ENCODE data around the gene ATG16L2.

The ATG16L2 gene

DNA sequence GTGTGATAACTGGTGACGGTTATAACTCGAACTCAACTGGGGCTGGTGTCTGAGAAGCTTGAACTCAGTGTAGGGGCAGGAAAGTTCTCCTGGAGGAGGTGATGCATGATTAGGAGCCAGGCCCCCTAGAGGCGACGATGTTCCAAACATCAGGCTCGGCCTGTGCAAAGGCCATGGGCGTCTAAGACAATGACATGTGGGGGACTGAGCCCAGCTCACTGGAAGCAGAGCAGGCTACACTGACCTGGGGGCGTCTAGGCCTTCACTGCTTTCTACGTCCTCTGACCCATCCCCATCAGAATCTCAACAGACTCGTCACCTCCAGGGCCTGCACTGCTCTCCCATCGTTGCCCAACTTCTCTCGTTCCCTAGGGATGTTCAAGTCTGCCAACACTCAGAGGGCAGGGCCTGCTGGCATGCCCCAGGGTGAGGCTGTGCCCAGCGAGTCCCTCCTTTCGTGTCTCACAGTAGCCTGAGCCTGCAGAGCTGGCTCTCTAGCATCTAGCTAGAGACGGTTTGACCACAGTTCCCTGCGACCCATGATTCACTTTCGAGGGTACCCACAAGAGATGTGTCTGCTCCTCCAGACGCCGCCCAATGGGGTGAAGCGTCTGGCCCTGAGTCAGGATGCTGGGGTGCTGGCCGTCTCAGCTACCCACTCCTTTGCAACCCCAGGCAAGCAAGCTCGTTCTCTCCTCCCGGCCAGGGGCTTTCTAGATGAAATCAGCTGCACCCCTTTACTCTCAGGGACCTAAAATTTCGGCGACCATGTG is 1.1 kb upstream of the ATG16L2 start:
- Histone ChIP-seq H3K4me2 (ENCODE audit: low read length) (peak overlapping the region; percentile 96), H3K4me1 (ENCODE audit: insufficient read depth, low read length, severe bottlenecking) (peaks cover 40% of the 10 kb centered on the region), H4K20me1 (ENCODE audit: insufficient read depth, low read length) (no peaks in the 10 kb centered on the region), H3K9ac (ENCODE audit: low read length) (peak overlapping the region; percentile 88), H3K36me3 (ENCODE audit: insufficient read depth, low read length) (peaks cover 24% of the 10 kb centered on the region), H3F3A (ENCODE audit: insufficient read depth, low read length) (no peaks in the 10 kb centered on the region), H3K27ac (ENCODE audit: low read depth, low read length, poor library complexity, severe bottlenecking) (peak overlapping the region; percentile 87), H3K9me3 (ENCODE audit: low read length) (no peaks in the 10 kb centered on the region), H3K27me3 (ENCODE audit: insufficient read depth, low read length) (no peaks in the 10 kb centered on the region), H2AFZ (ENCODE audit: low read length) (no peak overlapping the region), H3K4me3 (ENCODE audit: low read depth, low read length, poor library complexity, severe bottlenecking) (peak overlapping the region; percentile 80), H3K79me2 (ENCODE audit: insufficient read depth, low read length) (peaks cover 17% of the 10 kb centered on the region; the same call in 1 of the 2 replicates), H3K9me2 (ENCODE audit: low read depth, low read length) (no peaks in the 10 kb centered on the region)
- no peak for TF ChIP-seq EZH2 (IDR thresholded peaks at IDR 0.05; ENCODE audit: borderline replicate concordance, low read length)
- TF ChIP-seq, protein P1, sequence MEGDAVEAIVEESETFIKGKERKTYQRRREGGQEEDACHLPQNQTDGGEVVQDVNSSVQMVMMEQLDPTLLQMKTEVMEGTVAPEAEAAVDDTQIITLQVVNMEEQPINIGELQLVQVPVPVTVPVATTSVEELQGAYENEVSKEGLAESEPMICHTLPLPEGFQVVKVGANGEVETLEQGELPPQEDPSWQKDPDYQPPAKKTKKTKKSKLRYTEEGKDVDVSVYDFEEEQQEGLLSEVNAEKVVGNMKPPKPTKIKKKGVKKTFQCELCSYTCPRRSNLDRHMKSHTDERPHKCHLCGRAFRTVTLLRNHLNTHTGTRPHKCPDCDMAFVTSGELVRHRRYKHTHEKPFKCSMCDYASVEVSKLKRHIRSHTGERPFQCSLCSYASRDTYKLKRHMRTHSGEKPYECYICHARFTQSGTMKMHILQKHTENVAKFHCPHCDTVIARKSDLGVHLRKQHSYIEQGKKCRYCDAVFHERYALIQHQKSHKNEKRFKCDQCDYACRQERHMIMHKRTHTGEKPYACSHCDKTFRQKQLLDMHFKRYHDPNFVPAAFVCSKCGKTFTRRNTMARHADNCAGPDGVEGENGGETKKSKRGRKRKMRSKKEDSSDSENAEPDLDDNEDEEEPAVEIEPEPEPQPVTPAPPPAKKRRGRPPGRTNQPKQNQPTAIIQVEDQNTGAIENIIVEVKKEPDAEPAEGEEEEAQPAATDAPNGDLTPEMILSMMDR (IDR thresholded peaks at IDR 0.05; ENCODE audit: low read length) = peak; percentile 83

DNA sequence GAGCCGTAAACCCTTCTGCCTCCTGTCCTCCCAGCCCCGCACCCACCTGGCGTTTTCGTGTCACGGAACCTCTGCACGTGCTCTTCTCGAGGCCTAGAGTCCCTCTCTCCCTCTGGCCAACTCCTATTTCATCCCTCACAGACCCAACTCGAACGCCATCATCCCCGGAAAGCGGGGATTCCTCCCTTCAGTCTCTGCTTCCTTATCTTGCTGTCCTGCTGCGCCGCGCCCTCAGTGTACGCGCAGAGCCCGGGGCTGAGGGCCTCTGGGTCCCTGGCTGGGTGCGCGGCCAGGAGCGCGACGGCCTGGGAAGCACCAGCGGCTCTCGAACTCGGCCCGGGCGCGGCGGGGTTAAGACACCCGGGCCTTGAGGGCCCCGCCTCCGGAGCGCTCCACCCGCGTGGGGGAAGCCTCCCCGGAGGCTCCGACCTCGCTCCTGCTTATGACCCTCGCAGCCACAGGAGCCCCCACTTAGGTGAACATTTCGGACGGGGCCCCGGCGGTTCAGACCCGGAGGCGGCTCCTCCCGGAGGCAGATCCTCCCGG is 398 bp upstream of the ATG16L2 start:
- peaks cover 26% of the 10 kb centered on the region for H3K36me3 ChIP-seq (ENCODE audit: insufficient read depth, low read length)
- no peak for TF ChIP-seq EZH2 (IDR thresholded peaks at IDR 0.05; ENCODE audit: borderline replicate concordance, low read length)
- TF ChIP-seq, protein P1 (IDR thresholded peaks at IDR 0.05; ENCODE audit: low read length) = no peak
- H3K79me2 ChIP-seq (ENCODE audit: insufficient read depth, low read length) = peaks cover 17% of the 10 kb centered on the region; the same call in 1 of the 2 replicates
- H3K4me1 ChIP-seq (ENCODE audit: insufficient read depth, low read length, severe bottlenecking) = peaks cover 35% of the 10 kb centered on the region
- peak overlapping the region; percentile 88 for H3K9ac ChIP-seq (ENCODE audit: low read length)
- no peaks in the 10 kb centered on the region for H3F3A ChIP-seq (ENCODE audit: insufficient read depth, low read length)
- H3K4me3 ChIP-seq (ENCODE audit: low read depth, low read length, poor library complexity, severe bottlenecking) = peak overlapping the region; percentile 80
- H3K9me3 ChIP-seq (ENCODE audit: low read length) = no peaks in the 10 kb centered on the region
- H4K20me1 ChIP-seq (ENCODE audit: insufficient read depth, low read length) = no peaks in the 10 kb centered on the region
- H3K27me3 ChIP-seq (ENCODE audit: insufficient read depth, low read length) = no peaks in the 10 kb centered on the region
- H2AFZ ChIP-seq (ENCODE audit: low read length) = no peak overlapping the region; the same call in 1 of the 2 replicates
- H3K4me2 ChIP-seq (ENCODE audit: low read length) = peak overlapping the region; percentile 96
- no peaks in the 10 kb centered on the region for H3K9me2 ChIP-seq (ENCODE audit: low read depth, low read length)
- peak overlapping the region; percentile 87 for H3K27ac ChIP-seq (ENCODE audit: low read depth, low read length, poor library complexity, severe bottlenecking)

DNA sequence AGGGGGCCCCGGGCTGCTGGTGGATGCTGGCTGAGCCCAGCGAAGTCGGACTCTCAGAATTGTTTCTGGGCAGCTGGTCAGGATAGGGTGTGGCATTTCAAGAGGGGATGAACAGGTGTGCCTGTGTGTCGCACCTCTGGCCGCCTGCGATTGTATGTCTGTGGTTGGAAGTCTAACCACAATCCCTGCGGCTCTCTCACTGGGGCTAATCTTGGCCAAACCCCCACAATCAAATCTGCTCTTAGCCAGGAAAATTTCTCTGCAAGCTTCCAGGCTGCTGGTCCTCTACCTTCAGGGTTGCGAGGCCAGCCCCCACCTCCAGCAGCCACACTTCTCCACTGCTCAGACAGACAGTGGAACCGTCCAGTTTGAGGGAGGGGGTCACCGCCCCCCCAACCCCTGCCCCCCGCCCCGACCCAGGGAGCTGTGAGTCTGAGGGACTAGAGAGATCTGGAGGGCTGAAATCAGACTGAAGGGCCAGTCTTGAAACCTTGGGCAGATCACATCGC is 953 bp downstream of the ATG16L2 start:
- peaks cover 28% of the 10 kb centered on the region; the same call in 1 of the 2 replicates for H3K36me3 ChIP-seq (ENCODE audit: insufficient read depth, low read length)
- H3K4me1 ChIP-seq (ENCODE audit: insufficient read depth, low read length, severe bottlenecking) = peaks cover 35% of the 10 kb centered on the region
- peaks cover 17% of the 10 kb centered on the region; the same call in 1 of the 2 replicates for H3K79me2 ChIP-seq (ENCODE audit: insufficient read depth, low read length)
- no peaks in the 10 kb centered on the region for H3F3A ChIP-seq (ENCODE audit: insufficient read depth, low read length)
- no peak overlapping the region for H2AFZ ChIP-seq (ENCODE audit: low read length)
- no peaks in the 10 kb centered on the region for H4K20me1 ChIP-seq (ENCODE audit: insufficient read depth, low read length)
- peak overlapping the region; percentile 80 for H3K4me3 ChIP-seq (ENCODE audit: low read depth, low read length, poor library complexity, severe bottlenecking)
- H3K9me2 ChIP-seq (ENCODE audit: low read depth, low read length) = no peaks in the 10 kb centered on the region
- peak overlapping the region; percentile 87 for H3K27ac ChIP-seq (ENCODE audit: low read depth, low read length, poor library complexity, severe bottlenecking)
- no peak for TF ChIP-seq EZH2 (IDR thresholded peaks at IDR 0.05; ENCODE audit: borderline replicate concordance, low read length)
- TF ChIP-seq, protein P1 (IDR thresholded peaks at IDR 0.05; ENCODE audit: low read length) = no peak
- no peaks in the 10 kb centered on the region for H3K27me3 ChIP-seq (ENCODE audit: insufficient read depth, low read length)
- peak overlapping the region; percentile 96 for H3K4me2 ChIP-seq (ENCODE audit: low read length)
- no peaks in the 10 kb centered on the region for H3K9me3 ChIP-seq (ENCODE audit: low read length)
- peak overlapping the region; percentile 88 for H3K9ac ChIP-seq (ENCODE audit: low read length)

Data from OCI-LY1 (cell line).